IMR-90 (cell line): ENCODE results near the gene TAAR9. TPM values are rescaled to one million over a fixed set of nuclear protein-coding genes. Genes with fewer than 3 reads are reported as not detected.

Experiments
- ATAC-seq: fragments of 200-7000 bp; cut with Tn5 transposase; 2 replicates; pipeline ENCODE4 v1.9.1; 2020; ENCODE audit warnings: low read depth, mild to moderate bottlenecking, moderate library complexity
- BruUV-seq: library from RNA; stranded (reverse); fragments of 400-500 nt; replicated peaks from 2 replicates; lab custom pipeline; 2021; lab: Mats Ljungman, UMichigan
- CTCF ChIA-PET: fragments of 300-600 bp; formaldehyde crosslinking; extraction: SDS; loops from one replicate; lab custom pipeline; 2021; ENCODE audit warnings: antibody characterized with exemption; lab: Yijun Ruan, JAX
- POLR2A ChIA-PET: fragments of 300-600 bp; sonication (Branson Sonifier 250); formaldehyde crosslinking; loops from one replicate; lab custom pipeline; 2022; ENCODE audit warnings: antibody characterized with exemption; ENCODE audit not compliant: unreplicated experiment; lab: Charles Lee
- DNase-seq: peaks from one replicate; pipeline ENCODE4 v3.0.0; 2013
- H2AFZ ChIP-seq: replicated peaks from 2 replicates; pipeline ENCODE3; 2013; ENCODE audit warnings: low read length, mild to moderate bottlenecking; ENCODE audit not compliant: poor library complexity
- H2AK5ac ChIP-seq: 2 replicates; pipeline ENCODE4 v1.6.1; 2013; ENCODE audit warnings: low read depth, low read length, inconsistent platforms
- H2AK9ac ChIP-seq: replicated peaks from 2 replicates; pipeline ENCODE3; 2013; ENCODE audit warnings: mild to moderate bottlenecking, low read depth, low read length, moderate library complexity; ENCODE audit not compliant: poor library complexity
- H2BK120ac ChIP-seq: 2 replicates; pipeline ENCODE4 v1.6.1; 2013; ENCODE audit warnings: low read depth, low read length, inconsistent platforms
- H2BK15ac ChIP-seq: 3 replicates; pipeline ENCODE4 v1.6.1; 2013; ENCODE audit warnings: low read depth, low read length, inconsistent platforms
- H2BK20ac ChIP-seq: 2 replicates; pipeline ENCODE4 v1.6.1; 2013; ENCODE audit warnings: low read depth, mild to moderate bottlenecking, inconsistent platforms, low read length, moderate library complexity
- H2BK5ac ChIP-seq: 2 replicates; pipeline ENCODE4 v1.6.1; 2013; ENCODE audit warnings: mild to moderate bottlenecking, low read depth, low read length, inconsistent platforms; ENCODE audit not compliant: poor library complexity, severe bottlenecking
- H3K14ac ChIP-seq: replicated peaks from 2 replicates; pipeline ENCODE4 v1.6.1; 2013; ENCODE audit warnings: low read depth, low read length, inconsistent platforms
- H3K18ac ChIP-seq: 2 replicates; pipeline ENCODE4 v1.6.1; 2013; ENCODE audit warnings: low read depth, low read length, control low read depth
- H3K23ac ChIP-seq: 2 replicates; pipeline ENCODE4 v1.6.1; 2013; ENCODE audit warnings: low read depth, low read length, inconsistent platforms
- H3K27ac ChIP-seq: 2 replicates; pipeline ENCODE4 v1.5.1; 2013; ENCODE audit warnings: mild to moderate bottlenecking, control low read depth, low read length; ENCODE audit not compliant: insufficient read depth
- H3K27me3 ChIP-seq: 2 replicates; pipeline ENCODE4 v1.6.1; 2013; ENCODE audit warnings: low read length; ENCODE audit not compliant: control insufficient read depth, insufficient read depth
- H3K36me3 ChIP-seq: 2 replicates; pipeline ENCODE4 v1.6.1; 2013; ENCODE audit warnings: low read length, mixed read lengths; ENCODE audit not compliant: control insufficient read depth, insufficient read depth
- H3K4ac ChIP-seq: 2 replicates; pipeline ENCODE4 v1.6.1; 2013; ENCODE audit warnings: low read depth, low read length, inconsistent platforms
- H3K4me1 ChIP-seq: 2 replicates; pipeline ENCODE4 v1.6.1; 2013; ENCODE audit warnings: low read length, mixed read lengths; ENCODE audit not compliant: control insufficient read depth, insufficient read depth
- H3K4me2 ChIP-seq: 2 replicates; pipeline ENCODE4 v1.6.1; 2013; ENCODE audit warnings: low read depth, mild to moderate bottlenecking, control low read depth, low read length, moderate library complexity
- H3K4me3 ChIP-seq: 2 replicates; pipeline ENCODE4 v1.5.1; 2013; ENCODE audit warnings: low read depth, mild to moderate bottlenecking, control low read depth, low read length, moderate library complexity; ENCODE audit not compliant: insufficient read depth
- H3K56ac ChIP-seq: 2 replicates; pipeline ENCODE4 v1.6.1; 2013; ENCODE audit warnings: low read length, inconsistent platforms; ENCODE audit not compliant: insufficient read depth; ENCODE audit errors: extremely low read depth
- H3K79me1 ChIP-seq, 2 experiments: 2 replicates each; pipeline ENCODE4 v1.6.1; 2013; ENCODE audit warnings: low read length in 2 of 2, inconsistent platforms in 1 of 2, low read depth in 1 of 2
- H3K9ac ChIP-seq: 2 replicates; pipeline ENCODE4 v1.6.1; 2013; ENCODE audit warnings: low read depth, low read length, control low read depth
- H3K9me1 ChIP-seq: 2 replicates; pipeline ENCODE4 v1.6.1; 2013; ENCODE audit warnings: low read length, inconsistent platforms; ENCODE audit not compliant: insufficient read depth
- H3K9me3 ChIP-seq: 2 replicates; pipeline ENCODE4 v1.6.1; 2013; ENCODE audit warnings: low read length; ENCODE audit not compliant: control insufficient read depth, insufficient read depth
- H4K20me1 ChIP-seq: 2 replicates; pipeline ENCODE4 v1.6.1; 2013; ENCODE audit warnings: low read length, inconsistent platforms; ENCODE audit not compliant: insufficient read depth
- H4K5ac ChIP-seq: 2 replicates; pipeline ENCODE4 v1.6.1; 2013; ENCODE audit warnings: mild to moderate bottlenecking, low read depth, low read length, control low read depth
- H4K8ac ChIP-seq, 2 experiments: 2 replicates each; pipeline ENCODE4 v1.6.1; 2013; ENCODE audit warnings: low read depth in 2 of 2, low read length in 2 of 2, control low read depth in 1 of 2, inconsistent platforms in 1 of 2
- H4K91ac ChIP-seq: 2 replicates; pipeline ENCODE4 v1.6.1; 2013; ENCODE audit warnings: low read depth, low read length, inconsistent platforms; ENCODE audit not compliant: insufficient read depth
- MAFK ChIP-seq: IDR thresholded peaks from 2 replicates; pipeline ENCODE4 v1.6.1; 2012; ENCODE audit warnings: low read depth, low read length, improper control_type of control experiment
- RAD21 ChIP-seq: IDR thresholded peaks from 2 replicates; pipeline ENCODE4 v1.6.1; 2012; ENCODE audit warnings: low read length, improper control_type of control experiment
- SMC3 ChIP-seq: fragments of 150-350 bp; IDR thresholded peaks from 2 replicates; pipeline ENCODE4 v1.6.1; 2016; ENCODE audit warnings: low read depth, mild to moderate bottlenecking, antibody characterized with exemption, low read length, moderate library complexity
- WGBS, 2 experiments: methylation state at CpG; one replicate each; pipeline versions ENCODE4 v1.1.5 to v1.1.7; 2013; ENCODE audit warnings: missing lambda C conversion rate in 2 of 2; ENCODE audit not compliant: insufficient read length in 1 of 2; ENCODE audit errors: extremely low coverage in 2 of 2; 5-methylcytosine and 5-hydroxymethylcytosine counted together
- dilution Hi-C: fragments of 300-500 bp; cut with HindIII; formaldehyde crosslinking; loops from one replicate; pipeline ENCODE4 v1.14.3; 2018; ENCODE audit warnings: low sequenced_read_pairs; ENCODE audit not compliant: unreplicated experiment
- in situ Hi-C: fragments of 300-500 bp; cut with MboI; formaldehyde crosslinking; loops from 3 replicates; pipeline ENCODE4 v1.14.3; 2019; ENCODE audit warnings: low sequenced_read_pairs, inconsistent platforms, mixed read lengths
- intact Hi-C: fragments of 100-400 bp; cut with micrococcal nuclease; formaldehyde crosslinking; loops from 2 replicates; pipeline ENCODE4 v1.10.0; 2022
- polyA plus RNA-seq, 3 experiments: library from polyadenylated mRNA; depleted of rRNA; stranded (reverse); fragments of >200 nt; gene quantifications; 2 replicates each; pipeline ENCODE4 v1.2.3, GENCODE V29; 2012; ENCODE audit warnings: low replicate concordance in 1 of 3
- total RNA-seq: library from RNA; depleted of rRNA; stranded (reverse); fragments of >200 nt; gene quantifications from 2 replicates; pipeline ENCODE4 v1.2.3, GENCODE V29; 2012

Gene TAAR9
- total and polyA plus RNA-seq, 2 of the 4 experiments (the other 2 are of a cell fraction), result not detected

- H3K4ac ChIP-seq, result no peak overlapping the region
- H3K4me1 ChIP-seq, result no peaks in the 10 kb centered on the region
- no peak for TF ChIP-seq RAD21
- no peak for TF ChIP-seq SMC3
- TF ChIP-seq MAFK, result no peak
- H3K9me1 ChIP-seq, result no peaks in the 10 kb centered on the region
- ChIA-PET POLR2A (no interaction called here), CTCF (no interaction called here)
- H3K79me1 ChIP-seq, result no peaks in the 10 kb centered on the region
- H3K9ac ChIP-seq, result no peak overlapping the region
- intact Hi-C loops, result no loop called here
- H3K56ac ChIP-seq, result no peak overlapping the region
- H3K4me2 ChIP-seq, result no peak overlapping the region
- H4K20me1 ChIP-seq, result no peaks in the 10 kb centered on the region
- no peak overlapping the region for H3K27ac ChIP-seq
- no TSS peak for BruUV-seq
- DNase-seq (no peak), ATAC-seq (no peak)
- H3K14ac ChIP-seq, result no peak overlapping the region
- no peak overlapping the region for H2BK5ac ChIP-seq
- no peak overlapping the region for H2BK120ac ChIP-seq
- no peak overlapping the region for H3K4me3 ChIP-seq
- no peak overlapping the region for H4K8ac ChIP-seq
- H4K5ac ChIP-seq, result no peak overlapping the region
- H4K91ac ChIP-seq, result no peak overlapping the region
- H3K18ac ChIP-seq, result no peak overlapping the region
- no peak overlapping the region for H3K23ac ChIP-seq
- H3K27me3 ChIP-seq, result peaks cover 43% of the 10 kb centered on the region
- H3K36me3 ChIP-seq, result no peaks in the 10 kb centered on the region
- WGBS, 2 experiments, result no CpG with 5 or more reads among the region's 1 CpG
- no peak overlapping the region for H2BK15ac ChIP-seq
- no peak overlapping the region for H2AFZ ChIP-seq
- no peak overlapping the region for H2AK9ac ChIP-seq
- in situ Hi-C loops, result no loop called here
- H3K9me3 ChIP-seq, result no peaks in the 10 kb centered on the region
- no peak overlapping the region for H2BK20ac ChIP-seq
- H2AK5ac ChIP-seq, result no peak overlapping the region
- dilution Hi-C loops, result no loop called here
These were observed 29.5 kb downstream of the TAAR9 start for GRCh38 chr6:132567566-132567965.
